Airway epithelial cell (primary cell): ENCODE measurements around the gene SLC2A13. TPM values are rescaled to one million over a fixed set of nuclear protein-coding genes. Genes with fewer than 3 reads are reported as not detected.

Experiments used
- total RNA-seq: library from RNA; depleted of rRNA; stranded (reverse); fragments of >200 nt; gene quantifications from 2 replicates; pipeline ENCODE4 v1.2.3, GENCODE V29; 2015

The SLC2A13 gene
- total RNA-seq, result 2.5 and 2.6 TPM in 2 replicates

GRCh38 chr12:40105515-40106201 lies at the start of gene SLC2A13:
SLC2A13 (minus strand) TSS chr12:40106081; CDS start chr12:40105808, 273 bp downstream.

Other genes with a start within 250 kb of the SLC2A13 start
- 0.51 and 0.56 TPM in 2 replicates for gene LRRK2, start 118.9 kb upstream of the SLC2A13 start, total RNA-seq